Activated CD8-positive, alpha-beta memory T cell treated with anti-CD3 and anti-CD28 coated beads for 4 hours (primary cell): Measurements from ENCODE around the gene KPTN.

Experiments used
- DNase-seq, 2 donors: peaks; one replicate each; pipeline ENCODE4 v3.0.0-alpha.2; 2020; ENCODE audit warnings: low read depth in 2 of 2

KPTN gene

GRCh38 chr19:47435883-47436417 is 48.1 kb downstream of the KPTN start:
- no peak for DNase-seq

GRCh38 chr19:47435196-47435595 is 48.8 kb downstream of the KPTN start:
- DNase-seq, result no peak

GRCh38 chr19:47434088-47434487 is 49.9 kb downstream of the KPTN start:
- no peak for DNase-seq

- DNase-seq, result no peak
Observed at GRCh38 chr19:47433121-47433520, 50.9 kb downstream of the KPTN start.

DNA sequence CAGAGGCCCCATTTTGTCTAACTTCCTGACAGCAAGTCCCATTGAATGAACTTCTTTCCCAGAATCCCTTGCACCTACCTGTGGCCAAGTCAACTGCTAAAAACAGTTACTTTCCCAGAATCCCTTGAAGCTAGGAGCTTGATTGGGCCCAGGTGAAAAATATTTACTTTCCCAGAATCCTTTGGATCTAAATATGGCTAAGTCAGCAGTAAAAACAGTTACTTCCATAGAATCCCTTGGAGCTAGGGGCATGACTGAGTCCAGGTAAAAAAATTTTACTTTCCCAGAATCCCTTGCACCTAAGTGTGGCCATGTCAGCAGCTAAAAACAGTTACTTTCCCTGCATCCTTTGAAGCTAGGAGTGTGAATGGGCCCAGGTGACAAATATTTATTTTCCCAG is 51.5 kb downstream of the KPTN start:
- no peak for DNase-seq

GRCh38 chr19:47432091-47432490 is 51.9 kb downstream of the KPTN start:
- DNase-seq, result no peak

DNA sequence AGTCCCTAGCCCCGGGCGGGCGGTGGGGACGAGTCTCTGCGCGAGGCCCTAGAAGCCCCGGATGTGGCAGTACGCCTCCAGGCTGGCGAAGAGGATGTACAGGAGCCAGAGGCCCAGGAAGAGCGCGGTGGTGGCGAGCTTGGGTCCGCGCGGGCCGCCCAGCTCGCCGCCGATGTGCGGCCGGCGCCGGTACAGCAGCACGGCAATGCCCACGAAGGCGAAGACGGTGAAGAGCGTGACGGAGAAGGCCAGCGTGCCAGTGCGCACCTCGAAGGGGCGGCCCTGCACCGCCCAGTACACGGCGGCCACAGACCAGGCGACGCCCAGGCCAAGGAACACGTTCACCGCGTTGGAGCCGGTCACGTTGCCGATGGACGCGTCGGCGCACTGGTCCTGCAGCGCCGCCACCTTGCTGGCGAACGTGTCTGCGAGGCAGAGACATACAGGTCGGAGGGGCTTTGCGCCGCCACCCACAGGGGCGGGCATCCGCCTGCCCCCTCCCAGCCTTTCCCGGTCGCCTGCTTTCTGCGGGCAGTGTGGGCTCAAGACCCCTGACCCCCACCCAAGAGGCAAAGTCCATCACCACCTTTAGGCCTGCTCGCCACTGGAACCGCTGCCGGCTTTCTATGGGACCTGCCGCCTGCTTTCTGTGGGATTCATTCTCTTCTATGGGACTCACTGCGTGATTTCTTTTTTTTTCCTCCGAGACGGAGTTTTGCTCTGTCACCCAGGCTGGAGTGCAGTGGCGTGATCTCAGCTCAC is 53.8 kb downstream of the KPTN start:
- DNase-seq, result no peak

- no peak for DNase-seq
Observed at GRCh38 chr19:47429140-47429793, 54.8 kb downstream of the KPTN start.

GRCh38 chr19:47428177-47428894 is 55.7 kb downstream of the KPTN start:
- DNase-seq, result peak; percentile 48 to 82

- DNase-seq, result peak; percentile 25 to 39
Observed at GRCh38 chr19:47427241-47428176, 56.5 kb downstream of the KPTN start.
